ENCODE data around the gene MRPL36.
A peak's percentile ranks its signal among the peaks of the same experiment; 100 is the strongest.

MRPL36 gene

DNA sequence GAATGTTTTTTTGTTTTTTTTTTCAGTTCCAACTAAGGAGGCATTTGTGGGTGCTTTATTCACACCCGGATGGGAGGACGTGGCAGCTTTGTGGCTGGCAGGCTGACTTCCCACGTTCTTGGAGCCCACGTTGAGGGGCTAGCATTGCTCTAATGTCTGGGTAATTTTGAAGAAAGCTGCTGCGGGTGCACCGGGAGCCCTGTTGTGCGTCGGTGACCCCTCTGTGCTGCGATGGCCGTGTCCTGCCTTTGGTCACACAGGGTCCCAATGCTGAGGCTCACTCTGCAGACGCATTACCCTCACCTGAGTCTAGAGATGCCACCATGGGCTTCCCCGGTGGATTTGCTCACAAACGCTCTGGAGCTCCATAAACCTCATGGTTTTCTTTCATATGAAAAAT, 35.8 kb upstream of the MRPL36 start:
- Mint-ChIP-seq H3K4me3 (no peak overlapping the region), H3K27me3 (peaks cover 42% of the 10 kb centered on the region), H3K9me3 (no peaks in the 10 kb centered on the region), H3K36me3 (peaks cover 6% of the 10 kb centered on the region), H3K4me1 (no peaks in the 10 kb centered on the region), H3K27ac (no peak overlapping the region)
- no peak for ATAC-seq

DNA sequence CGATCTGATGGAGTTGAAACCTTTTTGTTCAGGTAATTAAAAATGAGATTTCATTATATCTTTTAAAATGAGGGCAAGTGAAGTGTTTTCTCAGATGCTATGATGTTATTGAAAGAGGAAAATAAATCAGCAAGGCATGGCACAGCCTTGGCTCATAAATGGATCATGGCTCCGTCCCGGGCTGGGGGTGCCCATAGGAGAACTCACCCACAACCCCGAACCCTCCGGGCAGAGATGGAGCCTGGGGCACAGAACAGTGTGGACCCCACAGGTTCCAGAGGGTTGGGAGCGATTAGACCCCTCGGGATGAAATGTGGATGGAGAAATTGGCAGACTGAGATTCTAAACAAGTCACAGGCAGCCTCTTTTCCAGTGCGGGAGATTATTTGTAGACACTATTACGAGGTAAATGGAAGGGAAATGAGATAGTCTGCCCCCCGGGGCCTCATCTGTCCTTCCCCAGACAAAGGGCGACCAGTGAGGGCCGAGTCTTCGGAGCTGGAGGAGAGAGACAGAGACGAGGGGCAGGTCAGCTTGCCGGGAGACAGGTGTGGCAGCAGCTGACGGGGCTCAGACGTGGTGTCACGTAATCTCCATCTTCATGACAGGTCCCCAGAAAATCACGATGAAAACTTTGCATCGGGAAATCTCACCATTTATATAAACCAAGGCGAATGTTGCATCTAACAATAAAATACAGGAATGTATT, 35.2 kb upstream of the MRPL36 start:
- peaks cover 36% of the 10 kb centered on the region for H3K27me3 Mint-ChIP-seq
- H3K4me3 Mint-ChIP-seq, result no peak overlapping the region
- no peaks in the 10 kb centered on the region for H3K9me3 Mint-ChIP-seq
- H3K36me3 Mint-ChIP-seq, result peaks cover 6% of the 10 kb centered on the region
- ATAC-seq, result no peak
- no peaks in the 10 kb centered on the region for H3K4me1 Mint-ChIP-seq
- no peak overlapping the region for H3K27ac Mint-ChIP-seq

DNA sequence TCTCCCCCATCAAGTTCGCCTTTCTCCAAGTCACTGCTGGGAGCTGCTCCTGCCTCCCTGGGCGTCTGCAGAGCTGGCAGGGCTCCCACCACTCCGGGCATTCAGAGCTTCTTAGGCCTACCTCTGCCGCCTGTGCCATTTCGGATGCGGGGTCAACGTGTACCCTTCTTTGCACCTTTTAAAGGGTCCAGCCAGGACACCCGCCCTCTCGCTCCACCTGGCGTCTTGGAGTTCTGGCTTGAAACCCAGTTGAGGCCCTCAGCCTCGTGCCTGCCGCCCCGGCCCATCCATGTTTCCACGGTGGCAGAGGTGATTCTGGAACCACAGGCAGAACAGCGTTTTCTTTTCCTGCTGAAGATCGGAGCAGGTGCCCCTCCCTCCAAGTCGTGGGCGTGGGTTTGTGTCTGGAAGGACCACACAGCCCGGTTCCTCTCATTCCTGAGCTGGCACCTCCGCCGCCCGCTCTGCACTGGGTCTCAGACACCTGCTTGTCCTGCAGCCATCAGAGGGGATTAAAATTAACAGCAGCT, 34.5 kb upstream of the MRPL36 start:
- Mint-ChIP-seq H3K36me3 (peaks cover 6% of the 10 kb centered on the region), H3K27ac (no peak overlapping the region), H3K9me3 (no peaks in the 10 kb centered on the region), H3K4me3 (no peak overlapping the region), H3K4me1 (no peaks in the 10 kb centered on the region), H3K27me3 (peaks cover 28% of the 10 kb centered on the region)
- ATAC-seq, result no peak

DNA sequence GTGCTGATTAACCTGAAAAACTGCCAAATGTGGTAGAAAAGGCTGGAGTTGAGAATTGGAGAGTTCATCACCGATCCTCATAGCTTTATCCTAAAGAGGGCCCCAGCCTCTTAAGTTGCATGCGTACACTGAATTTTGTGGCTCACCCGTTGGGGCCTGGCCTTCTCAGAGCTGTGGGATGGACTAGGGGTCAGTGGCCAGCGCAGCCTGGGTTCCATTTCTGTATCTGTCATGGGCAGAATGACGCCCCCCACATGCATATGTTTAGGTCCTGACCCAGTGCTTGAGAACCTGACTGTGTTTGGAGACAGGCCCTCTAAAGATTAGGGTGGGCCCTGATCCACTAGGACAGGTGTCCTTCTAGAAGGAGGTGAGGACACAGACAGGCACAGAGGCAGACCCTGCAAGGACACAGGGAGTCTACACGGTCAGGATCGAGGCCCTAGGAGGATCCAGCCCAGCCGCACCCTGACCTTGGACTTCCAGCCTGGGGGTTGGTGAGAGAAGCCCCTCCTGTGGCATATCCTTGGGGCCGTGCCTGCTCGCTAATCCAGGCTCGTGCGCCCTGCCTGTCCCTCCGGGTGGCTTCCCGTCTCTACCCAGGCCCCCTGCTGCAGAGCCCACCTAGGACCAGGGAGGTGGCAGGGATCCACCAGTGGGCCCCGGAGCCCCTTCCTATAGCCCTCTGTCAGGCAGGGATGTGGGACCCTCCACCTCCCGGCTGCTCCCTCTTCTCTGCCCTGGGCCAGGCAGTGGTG, 33.8 kb upstream of the MRPL36 start:
- H3K4me3 Mint-ChIP-seq, result no peak overlapping the region
- no peak overlapping the region for H3K27ac Mint-ChIP-seq
- peak; percentile 31 for ATAC-seq
- no peaks in the 10 kb centered on the region for H3K9me3 Mint-ChIP-seq
- H3K36me3 Mint-ChIP-seq, result peaks cover 6% of the 10 kb centered on the region
- H3K27me3 Mint-ChIP-seq, result peaks cover 23% of the 10 kb centered on the region
- H3K4me1 Mint-ChIP-seq, result no peaks in the 10 kb centered on the region

DNA sequence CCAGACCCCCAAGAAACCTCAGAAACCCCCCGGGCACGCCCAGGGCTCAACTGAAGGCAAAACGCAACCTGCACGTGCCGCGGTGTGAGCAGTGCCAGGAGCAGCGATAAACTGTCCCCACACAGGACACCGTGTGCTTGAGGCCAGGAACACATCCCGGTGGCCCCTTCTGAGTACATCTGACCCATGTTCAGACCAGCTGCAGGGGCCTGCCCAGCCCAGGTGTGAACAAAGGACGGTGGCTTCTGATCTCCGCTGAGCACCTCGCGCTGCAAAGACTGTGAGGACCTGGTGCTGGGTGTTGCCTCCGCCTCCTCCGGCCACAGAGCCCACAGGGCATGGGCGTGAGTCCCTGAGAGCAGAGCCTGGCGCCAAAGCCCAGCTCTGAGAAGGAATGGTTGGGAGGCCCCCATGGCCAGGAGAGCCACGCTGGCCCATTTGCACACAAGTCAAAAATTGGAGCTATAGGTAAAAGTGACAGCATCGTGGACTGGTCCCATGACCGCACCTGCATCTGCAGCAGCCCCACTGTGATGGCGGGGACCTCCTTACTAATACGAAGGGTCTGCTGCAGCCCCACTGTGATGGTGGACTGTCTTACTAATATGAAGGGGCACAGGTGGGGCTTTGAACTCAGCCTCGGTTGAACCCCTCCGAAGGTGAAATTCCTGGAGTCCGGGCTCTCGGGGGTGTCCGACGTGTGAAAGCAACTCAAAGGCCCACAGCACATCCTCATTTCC, 33.0 kb upstream of the MRPL36 start:
- Mint-ChIP-seq H3K4me3 (no peak overlapping the region), H3K27ac (no peak overlapping the region), H3K4me1 (no peaks in the 10 kb centered on the region), H3K36me3 (peaks cover 8% of the 10 kb centered on the region), H3K27me3 (peaks cover 15% of the 10 kb centered on the region), H3K9me3 (no peaks in the 10 kb centered on the region)
- ATAC-seq, result no peak

DNA sequence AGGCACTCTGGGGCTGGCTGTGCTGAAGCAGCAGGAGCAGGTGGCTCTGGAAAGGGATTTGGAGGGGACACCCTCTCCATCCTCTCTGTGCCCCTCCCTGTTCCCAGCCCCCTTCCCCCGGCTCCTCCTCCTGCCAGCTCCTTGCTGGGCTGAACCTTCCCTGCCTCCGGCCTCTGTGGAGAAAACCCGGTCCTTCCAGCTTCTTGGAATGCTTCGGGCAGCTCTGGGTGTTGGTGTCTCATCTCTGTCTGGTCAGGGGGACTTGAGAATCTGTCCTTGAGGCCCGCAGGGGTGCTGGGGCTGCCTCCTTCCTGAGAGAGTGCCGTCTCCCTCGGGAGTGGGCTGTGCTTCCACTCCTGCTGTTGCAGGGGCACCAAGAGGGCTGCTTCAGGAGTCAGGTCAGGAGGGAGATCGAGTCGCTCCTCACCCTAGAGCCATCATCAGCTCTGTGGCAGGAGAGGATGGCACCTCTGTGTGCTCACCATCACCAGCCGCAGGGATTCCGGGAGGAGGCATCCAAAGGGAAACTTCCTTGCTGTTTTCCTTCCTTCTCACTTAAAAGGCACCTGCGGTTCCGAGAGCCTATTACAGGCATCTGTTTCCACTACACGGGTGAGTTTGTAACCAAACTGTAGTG, 32.2 kb upstream of the MRPL36 start:
- Mint-ChIP-seq H3K4me1 (no peaks in the 10 kb centered on the region), H3K36me3 (peaks cover 17% of the 10 kb centered on the region), H3K4me3 (no peak overlapping the region), H3K9me3 (no peaks in the 10 kb centered on the region), H3K27ac (no peak overlapping the region), H3K27me3 (peaks cover 14% of the 10 kb centered on the region)
- ATAC-seq, result no peak

DNA sequence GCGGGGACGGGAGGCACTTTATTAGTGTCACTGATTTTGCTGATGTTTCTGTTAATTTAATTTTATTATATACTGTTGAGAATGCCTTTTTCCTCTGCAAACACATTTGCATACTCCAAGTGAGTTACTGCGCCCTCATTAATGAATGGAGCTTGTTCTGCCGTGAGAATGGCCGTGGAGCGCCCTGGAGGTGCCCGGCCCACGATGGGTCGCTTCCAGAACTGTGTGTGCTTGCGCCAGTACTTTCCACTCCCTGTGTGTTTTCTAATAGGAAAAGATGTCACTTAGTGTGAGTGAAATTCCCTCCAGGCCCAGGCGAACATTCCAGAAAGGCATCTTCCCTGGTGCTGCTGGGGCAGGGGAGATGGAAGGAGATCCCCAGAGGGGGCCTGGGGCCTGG, 31.6 kb upstream of the MRPL36 start:
- H3K27ac Mint-ChIP-seq, result no peak overlapping the region
- H3K36me3 Mint-ChIP-seq, result peaks cover 20% of the 10 kb centered on the region
- no peaks in the 10 kb centered on the region for H3K4me1 Mint-ChIP-seq
- H3K27me3 Mint-ChIP-seq, result peaks cover 14% of the 10 kb centered on the region
- H3K4me3 Mint-ChIP-seq, result no peak overlapping the region
- H3K9me3 Mint-ChIP-seq, result no peaks in the 10 kb centered on the region
- ATAC-seq, result no peak

DNA sequence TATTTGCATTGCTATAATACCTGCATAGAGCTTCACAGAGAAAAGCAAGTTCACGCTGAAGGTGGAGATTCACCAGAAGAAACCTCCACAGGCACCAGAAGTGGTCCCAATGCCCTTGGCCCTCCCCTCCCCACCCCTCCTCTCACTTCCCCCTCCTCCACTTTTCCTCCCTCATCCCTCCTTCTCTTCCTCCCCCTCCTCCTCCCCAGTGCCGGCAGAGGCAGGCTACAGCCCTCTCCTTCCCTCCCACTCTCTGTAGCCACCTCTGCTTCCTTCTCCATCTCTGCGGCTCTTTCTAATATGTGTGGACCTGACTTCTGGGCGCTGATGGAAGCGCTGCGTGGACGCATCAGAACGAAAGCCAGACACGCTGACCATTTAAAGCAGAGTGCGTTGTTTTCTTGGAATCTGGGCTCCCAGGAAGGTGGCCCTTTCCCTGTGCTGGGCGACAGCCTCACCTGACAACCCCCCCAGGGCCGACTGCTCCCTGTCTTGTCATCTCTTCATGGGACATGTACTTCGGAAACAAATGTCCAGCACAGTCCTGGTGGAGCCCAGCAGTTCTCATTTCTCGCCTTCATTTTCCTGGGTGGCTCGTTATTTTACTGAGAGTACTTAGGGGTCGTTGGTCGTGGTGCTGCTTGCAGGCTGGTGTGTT, 31.1 kb upstream of the MRPL36 start:
- H3K36me3 Mint-ChIP-seq, result peaks cover 20% of the 10 kb centered on the region
- H3K9me3 Mint-ChIP-seq, result no peaks in the 10 kb centered on the region
- H3K4me1 Mint-ChIP-seq, result no peaks in the 10 kb centered on the region
- H3K27me3 Mint-ChIP-seq, result peaks cover 14% of the 10 kb centered on the region
- no peak overlapping the region for H3K27ac Mint-ChIP-seq
- no peak overlapping the region for H3K4me3 Mint-ChIP-seq
- no peak for ATAC-seq

DNA sequence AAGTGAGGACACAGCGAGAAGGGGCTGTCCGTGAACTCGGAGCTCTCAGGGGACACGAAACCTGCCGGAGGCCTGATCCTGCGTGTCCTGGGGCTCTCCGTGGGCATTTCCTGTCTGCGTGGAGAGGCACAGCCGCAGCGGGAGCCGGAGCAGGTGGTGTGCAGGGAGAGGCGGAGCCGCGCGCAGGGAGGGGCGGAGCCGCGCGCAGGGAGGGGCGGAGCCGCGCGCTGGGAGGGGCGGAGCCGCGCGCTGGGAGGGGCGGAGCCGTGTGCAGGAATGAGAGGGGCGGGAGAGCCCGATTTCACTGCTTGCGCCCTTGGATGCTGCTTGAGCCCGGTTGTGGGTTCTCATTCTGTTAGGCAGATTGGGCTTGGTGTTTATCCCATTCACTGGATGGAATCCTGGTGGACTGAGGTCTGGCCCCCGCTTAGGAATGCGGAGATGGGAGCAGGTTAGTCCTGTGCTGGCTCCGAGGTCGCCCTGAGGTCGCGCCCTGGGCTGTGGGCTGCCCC, 28.3 kb upstream of the MRPL36 start:
- Mint-ChIP-seq H3K9me3 (no peaks in the 10 kb centered on the region), H3K4me1 (no peaks in the 10 kb centered on the region), H3K4me3 (no peak overlapping the region), H3K27ac (no peak overlapping the region), H3K36me3 (peaks cover 32% of the 10 kb centered on the region), H3K27me3 (no peaks in the 10 kb centered on the region)
- no peak for ATAC-seq

DNA sequence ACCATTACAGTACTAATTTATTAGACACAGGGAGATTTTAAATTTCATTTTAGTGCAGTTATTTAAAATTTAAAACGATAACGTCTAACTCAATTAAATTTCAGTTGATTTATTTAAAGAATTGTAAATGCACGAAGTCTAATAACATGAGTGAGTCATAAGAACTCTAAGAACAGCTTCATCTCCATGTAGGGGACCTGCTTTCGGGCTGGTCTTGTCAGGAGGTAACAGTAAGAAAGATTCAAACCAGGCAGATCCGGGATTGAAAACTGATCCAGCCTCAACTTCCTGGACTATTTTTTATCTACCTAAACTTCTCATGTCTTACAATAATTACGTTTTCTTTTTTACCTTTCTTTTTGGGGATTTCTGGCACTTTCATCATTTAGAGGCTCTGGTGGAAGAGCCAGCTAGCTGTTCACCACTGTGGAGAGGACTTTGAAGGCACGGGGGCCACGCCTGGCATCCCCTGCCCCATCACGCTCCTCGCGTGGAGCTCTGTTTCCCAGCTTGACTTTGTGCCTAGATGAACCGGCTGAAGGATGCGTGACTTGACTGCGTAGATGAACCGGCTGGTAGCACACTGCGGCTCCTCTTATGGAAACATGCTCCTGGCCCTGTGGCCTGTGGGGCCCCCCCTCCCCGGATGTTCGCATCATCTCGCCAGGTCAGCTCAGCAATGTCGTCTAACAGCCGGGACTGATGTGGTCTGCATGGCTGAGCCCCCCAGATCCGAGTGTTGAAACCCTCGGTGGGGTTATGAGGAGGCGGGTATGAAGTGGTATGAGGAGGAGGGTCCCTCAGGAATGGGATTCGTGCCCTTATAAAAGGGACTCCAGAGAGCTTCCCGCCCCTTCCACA, 27.6 kb upstream of the MRPL36 start:
- Mint-ChIP-seq H3K4me3 (no peak overlapping the region), H3K4me1 (no peaks in the 10 kb centered on the region), H3K27me3 (no peaks in the 10 kb centered on the region), H3K36me3 (peaks cover 33% of the 10 kb centered on the region), H3K9me3 (no peaks in the 10 kb centered on the region), H3K27ac (no peak overlapping the region)
- no peak for ATAC-seq

DNA sequence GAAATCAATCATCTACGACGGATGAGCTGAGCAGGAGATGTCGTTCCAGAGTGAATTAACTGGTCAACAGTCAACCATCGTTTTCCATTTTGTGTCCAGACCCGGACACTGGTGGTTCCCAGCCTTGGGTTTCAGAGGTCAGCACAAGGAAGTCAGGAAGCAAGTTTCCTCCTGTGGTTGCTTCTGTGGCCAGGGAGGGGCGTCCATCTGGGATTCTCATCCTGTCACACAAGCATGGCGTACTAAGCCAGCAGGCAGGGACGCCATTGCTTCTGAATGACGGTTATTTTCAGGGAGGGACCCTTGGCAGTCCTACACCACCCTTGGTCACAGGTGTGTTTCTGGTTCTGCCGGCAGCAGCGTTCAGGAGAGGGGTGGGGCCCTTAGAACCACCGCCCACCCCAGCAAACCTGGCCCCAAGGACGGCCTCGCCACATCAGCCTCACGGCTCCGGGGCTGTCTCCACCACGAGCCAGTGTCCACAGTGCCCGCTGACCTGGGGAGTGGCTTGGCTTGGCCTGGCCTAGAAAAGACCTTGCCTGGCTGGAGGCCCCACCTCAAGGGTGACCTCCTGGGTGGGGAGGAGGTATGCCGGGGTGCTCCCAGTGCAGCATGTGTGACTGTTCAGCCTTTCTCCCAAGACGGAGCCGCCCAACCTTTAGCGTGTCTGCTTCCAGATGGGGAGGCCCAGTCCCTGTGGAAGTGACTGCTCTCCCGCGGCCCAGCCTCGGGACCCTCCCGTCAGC, 26.8 kb upstream of the MRPL36 start:
- Mint-ChIP-seq H3K4me3 (no peak overlapping the region), H3K4me1 (no peaks in the 10 kb centered on the region), H3K27ac (no peak overlapping the region), H3K27me3 (no peaks in the 10 kb centered on the region), H3K36me3 (peaks cover 41% of the 10 kb centered on the region), H3K9me3 (peaks cover 6% of the 10 kb centered on the region)
- ATAC-seq, result no peak

DNA sequence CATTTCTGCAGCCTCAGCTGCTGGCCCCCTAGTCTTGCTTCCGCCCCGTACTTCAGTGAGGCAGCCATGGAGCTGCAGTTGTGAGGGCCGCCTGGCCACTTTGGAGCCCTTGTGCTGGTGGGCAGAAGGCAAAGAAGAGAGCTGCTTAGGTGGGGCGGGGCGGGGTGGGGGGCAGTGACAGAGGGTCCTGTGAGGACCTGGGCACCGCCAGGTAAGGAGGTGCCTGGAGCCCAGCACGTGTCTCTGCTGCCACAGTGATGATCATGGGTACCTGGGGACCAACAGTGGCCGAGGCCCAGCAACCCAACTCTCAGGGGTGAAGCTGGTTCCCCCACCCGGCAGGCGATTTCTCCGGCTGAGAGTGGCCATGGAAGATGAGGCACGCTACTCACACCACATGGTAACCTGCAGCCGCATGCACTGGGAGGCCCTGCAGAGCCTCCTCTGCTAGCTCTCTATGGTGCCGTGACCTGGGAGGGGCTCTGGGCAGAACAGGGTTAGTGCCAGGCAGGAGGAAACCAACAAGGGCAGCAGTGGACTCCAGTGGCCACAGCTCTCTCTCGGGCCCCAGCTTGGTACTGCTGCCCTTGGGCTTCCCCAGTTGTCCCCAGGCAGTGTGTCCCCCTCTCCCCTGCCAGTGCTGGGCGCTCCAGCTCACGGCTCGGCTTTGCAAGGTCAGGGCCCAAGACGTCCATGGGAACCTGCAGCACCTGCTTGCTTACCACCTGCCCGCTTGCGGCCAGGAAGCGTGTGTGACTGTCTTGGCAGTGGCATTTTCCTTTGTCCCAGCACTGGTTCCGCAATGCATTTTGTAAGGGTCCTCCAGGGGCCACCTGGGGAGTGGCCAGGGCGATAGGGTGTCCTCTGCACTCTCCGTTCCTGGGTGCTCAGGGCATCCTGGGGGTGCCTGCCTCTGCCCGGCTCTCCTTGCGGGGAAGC, 25.5 kb upstream of the MRPL36 start:
- peaks cover 6% of the 10 kb centered on the region for H3K9me3 Mint-ChIP-seq
- no peaks in the 10 kb centered on the region for H3K4me1 Mint-ChIP-seq
- no peak for ATAC-seq
- H3K4me3 Mint-ChIP-seq, result no peak overlapping the region
- peaks cover 48% of the 10 kb centered on the region for H3K36me3 Mint-ChIP-seq
- H3K27ac Mint-ChIP-seq, result no peak overlapping the region
- no peaks in the 10 kb centered on the region for H3K27me3 Mint-ChIP-seq
